Measurements from ENCODE around the gene UTP3.
"Not testable (repeated sequence)": the region's sequence is repeated elsewhere in the genome, so short reads cannot be mapped to it uniquely, and the experiment has no call there.

UTP3 gene

DNA sequence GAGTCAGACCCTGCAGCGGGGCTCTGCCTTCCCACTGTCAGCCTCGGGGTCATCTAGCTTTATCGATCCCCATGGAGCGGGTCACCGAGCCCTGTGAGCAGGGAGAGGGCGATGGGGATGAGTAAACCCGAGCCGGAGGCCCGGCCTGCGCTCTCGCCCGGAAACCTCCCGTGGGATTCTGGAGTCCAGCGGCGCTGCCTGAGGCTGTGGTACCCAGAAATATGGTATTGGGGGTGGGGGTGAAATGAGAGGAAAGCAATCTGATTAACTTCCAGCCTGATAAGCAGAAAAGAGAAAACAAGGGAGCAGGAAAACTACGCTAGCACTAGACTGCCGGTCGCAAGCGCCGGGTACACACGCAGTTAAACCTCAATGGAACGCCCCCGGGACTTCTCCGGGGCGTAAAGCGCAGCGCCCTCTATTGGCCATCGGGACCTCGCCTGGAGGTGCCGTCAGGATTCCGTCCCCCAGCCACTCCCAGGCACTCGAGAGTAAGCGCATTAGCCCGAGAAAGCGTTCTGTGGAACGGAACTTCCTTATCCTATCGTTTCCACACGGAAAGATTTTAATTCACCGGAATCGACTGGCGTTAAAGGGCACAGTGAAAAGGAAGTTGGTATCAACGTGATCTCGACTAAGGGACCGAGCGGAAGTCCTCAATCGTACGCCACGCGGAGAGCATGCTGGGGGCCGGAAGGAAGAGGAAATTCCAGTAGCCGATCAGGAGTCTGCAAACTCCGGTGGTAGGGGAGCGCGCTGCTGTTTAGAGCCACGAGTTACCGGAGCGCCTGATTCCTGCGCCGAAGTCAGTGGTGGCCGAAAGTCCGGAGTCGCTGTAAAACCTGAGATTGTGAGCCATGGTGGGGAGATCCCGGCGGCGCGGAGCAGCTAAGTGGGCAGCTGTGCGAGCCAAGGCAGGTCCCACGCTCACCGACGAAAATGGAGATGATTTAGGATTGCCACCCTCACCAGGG is at the start of gene UTP3:
TSS of gene UTP3 (plus strand) at position 712 of the 974 bp plus-strand sequence. CDS start at position 858, 146 bp downstream.
- DNase-seq (ENCODE audit: low read depth in 2 of 2), result peak; percentile 99

DNA sequence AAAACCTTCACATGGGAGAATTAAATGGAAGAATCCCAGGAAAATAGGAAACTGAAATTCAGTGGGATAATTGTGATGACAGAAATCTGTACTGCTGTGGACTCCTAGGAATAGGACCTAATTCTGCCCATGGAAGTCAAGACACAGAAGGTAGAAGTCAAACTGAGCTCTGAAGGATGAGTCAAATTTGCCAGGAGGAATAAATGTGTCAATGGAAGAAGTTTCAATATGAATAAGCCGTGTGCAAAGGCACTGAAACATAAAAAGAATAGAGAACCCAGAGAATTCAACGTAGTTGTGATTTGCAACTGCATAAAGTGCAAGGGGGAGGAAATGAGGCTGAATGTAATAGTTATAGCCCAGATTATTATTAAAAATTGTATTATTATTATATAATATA is 48.1 kb upstream of the UTP3 start:
- DNase-seq (ENCODE audit: low read depth in 2 of 2), result no peak

GRCh38 chr4:70650741-70651140 is 37.6 kb upstream of the UTP3 start:
- not testable (repeated sequence) for DNase-seq (ENCODE audit: low read depth in 2 of 2)

DNA sequence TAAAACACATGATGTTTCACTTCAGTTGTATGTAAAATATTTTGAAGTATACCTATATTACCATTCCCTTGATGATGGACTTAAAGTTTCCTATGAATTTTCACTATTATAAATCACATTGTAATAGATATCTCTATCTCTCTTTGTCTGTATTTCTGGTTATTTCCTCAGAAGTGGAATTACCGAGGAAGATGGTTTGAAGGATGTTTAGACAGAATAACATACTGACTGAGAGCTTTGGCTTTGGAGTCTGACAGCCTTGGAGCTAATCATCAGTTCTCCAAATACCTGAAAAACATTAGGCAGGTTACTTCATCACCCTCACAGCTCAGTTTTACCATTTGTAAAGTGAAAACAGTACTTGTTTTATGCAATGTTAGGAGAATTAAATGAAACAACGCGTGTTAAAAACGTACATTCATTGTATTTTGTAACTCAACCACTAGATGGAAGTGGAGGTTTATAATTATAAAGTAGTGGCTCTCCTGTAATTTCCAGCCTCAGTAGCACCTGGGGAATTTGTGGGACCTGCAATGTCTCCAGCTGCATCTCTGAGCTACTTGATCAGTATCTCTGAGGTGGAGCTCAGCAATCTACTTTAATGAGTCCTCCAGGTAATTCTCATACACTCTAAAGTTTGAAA is 36.3 kb upstream of the UTP3 start:
- no peak for DNase-seq (ENCODE audit: low read depth in 2 of 2)

DNA sequence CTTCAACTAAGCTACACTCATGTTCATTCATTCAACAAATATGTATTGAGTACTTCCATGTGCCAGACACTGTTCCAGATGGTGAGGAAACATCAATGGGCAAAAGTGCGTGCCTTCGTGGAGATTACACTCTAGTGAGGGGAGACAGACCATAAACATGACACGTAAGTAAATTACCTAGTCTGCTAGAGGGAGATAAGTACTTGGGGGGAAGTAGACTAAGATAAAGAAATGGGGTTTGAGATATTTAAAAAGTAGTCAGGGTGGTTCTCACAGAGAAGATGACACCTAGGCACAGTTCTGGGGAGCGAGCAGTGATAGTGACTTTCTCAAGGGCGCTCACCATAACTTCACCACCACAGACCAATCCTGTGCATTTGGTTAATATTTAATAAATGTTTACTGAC is 33.7 kb upstream of the UTP3 start:
- DNase-seq (ENCODE audit: low read depth in 2 of 2), result no peak

DNA sequence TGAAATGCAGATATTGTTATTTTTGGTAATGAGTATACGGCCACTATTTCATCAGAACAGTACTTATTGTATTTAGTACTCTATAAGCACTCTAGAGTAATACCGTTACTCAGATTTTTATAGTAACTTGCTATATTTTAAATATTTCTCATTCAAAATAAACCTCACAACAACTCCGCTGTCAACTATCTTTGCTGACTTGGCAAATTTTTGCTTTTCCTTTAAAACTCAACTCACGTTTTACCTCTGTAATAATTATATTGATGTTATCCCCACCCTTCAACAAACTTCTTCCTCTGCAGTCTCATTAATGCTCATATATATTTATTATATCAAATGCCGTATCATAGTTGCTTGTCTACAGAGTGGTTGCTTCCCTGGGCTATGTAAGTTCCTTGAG is 31.0 kb upstream of the UTP3 start:
- DNase-seq (ENCODE audit: low read depth in 2 of 2), result no peak

GRCh38 chr4:70658418-70658817 is 29.9 kb upstream of the UTP3 start:
- no peak for DNase-seq (ENCODE audit: low read depth in 2 of 2)

GRCh38 chr4:70660106-70660505 is 28.2 kb upstream of the UTP3 start:
- no peak for DNase-seq (ENCODE audit: low read depth in 2 of 2)

DNA sequence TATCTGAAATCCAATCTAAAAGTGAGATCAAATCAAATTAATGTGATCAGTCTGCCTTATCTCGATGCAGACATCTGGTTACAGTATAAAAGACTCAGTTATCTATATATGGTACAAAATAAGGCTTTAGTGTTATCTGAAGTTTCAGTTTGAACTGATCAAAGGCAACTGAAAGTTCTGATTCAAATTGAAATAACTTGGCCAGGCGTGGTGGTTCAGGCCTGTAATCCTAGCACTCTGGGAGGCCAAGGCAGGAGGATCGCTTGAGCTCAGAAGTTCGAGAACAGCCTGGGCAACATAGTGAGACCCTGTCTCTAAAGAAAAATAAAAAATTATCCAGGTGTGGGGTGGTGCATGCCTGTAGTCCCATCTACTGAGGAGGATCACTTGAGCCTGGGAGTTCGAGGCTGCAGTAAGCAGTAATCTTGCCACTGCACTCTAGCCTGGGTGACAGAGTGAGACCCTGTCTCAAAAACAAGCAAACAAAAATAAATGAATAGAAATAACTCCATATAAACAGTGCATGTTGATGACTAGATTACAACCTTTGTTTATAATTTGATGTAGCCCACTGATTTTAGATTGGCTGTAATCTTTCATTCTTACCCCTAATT is 26.9 kb upstream of the UTP3 start:
- DNase-seq (ENCODE audit: low read depth in 2 of 2), result not testable (repeated sequence)

DNA sequence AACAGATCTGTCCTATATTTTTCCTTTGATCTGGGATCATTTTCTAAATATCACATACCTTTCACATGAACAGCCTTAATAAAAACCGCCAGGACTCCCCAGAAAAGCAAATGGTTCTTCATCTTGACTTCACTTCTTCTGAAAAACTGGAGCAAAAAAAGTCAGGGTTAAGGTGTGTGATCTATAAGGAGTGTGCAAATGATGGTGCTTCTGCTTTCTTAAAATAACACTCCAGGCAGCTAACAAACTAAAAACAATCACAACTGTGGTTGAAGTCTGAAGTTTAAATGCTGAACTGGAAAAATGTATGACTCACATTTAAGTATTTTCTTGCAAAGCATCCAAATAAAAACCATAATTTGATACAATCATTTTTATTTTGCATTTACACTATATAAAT is 22.0 kb upstream of the UTP3 start, which contains the start of gene JCHAIN:
TSS of gene JCHAIN (minus strand) at position 140 of the 400 bp plus-strand sequence. CDS start at position 122, 18 bp downstream.
- no peak for DNase-seq (ENCODE audit: low read depth in 2 of 2)

GRCh38 chr4:70667740-70668535 is 20.4 kb upstream of the UTP3 start:
- no peak for DNase-seq (ENCODE audit: low read depth in 2 of 2)

DNA sequence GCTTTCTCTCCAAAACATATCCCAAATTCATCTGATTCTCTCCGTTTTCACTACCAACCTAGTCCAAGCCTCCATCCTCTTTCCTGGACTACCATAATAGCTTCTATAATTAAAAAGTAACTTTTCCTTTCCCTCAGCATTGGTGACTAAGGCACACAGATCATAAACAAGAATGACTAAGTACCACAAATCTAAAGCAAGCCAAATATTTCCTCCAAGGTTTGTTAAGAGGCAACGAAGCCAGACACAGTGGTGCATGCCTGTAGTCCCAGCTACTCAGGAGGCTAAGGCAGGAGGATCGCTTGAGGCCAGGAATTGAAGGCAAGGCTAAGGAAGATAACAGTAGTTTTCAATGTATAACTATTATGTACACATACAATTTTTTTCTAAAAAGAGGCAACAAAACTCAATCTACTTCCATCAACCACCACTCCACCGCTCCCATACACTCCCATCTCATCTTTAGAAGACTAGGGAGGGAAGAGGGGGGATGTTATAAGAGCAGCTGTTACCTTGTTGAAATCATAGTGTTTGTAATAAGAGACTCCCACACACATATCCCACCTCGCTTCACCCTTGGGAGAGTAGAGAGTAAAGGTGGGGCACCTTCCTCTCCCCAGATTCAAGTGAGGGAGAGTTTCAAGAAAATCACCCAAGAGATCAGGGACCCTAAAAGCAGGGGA is 17.9 kb upstream of the UTP3 start:
- DNase-seq (ENCODE audit: low read depth in 2 of 2), result no peak

- no peak for DNase-seq (ENCODE audit: low read depth in 2 of 2)
These were observed 17.2 kb upstream of the UTP3 start for GRCh38 chr4:70671091-70671490.

DNA sequence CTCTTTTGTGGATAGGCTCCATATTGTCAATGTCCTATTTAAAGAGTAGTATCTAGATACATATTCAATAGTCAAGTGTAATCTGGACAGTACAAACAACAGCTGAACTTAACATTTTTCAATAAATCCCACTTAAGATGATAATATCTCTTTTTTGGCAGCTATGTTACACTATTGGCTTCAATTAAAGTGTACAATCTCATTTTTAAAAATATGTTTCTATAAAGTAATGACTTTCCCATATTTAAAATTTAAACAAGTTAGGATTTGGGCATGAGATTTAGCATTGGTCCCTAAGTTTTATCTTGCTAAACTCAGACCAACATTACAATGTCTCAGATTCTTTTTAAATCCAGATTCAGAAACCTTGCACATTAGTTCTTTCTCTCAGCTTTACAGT is 14.1 kb upstream of the UTP3 start:
- no peak for DNase-seq (ENCODE audit: low read depth in 2 of 2)

DNA sequence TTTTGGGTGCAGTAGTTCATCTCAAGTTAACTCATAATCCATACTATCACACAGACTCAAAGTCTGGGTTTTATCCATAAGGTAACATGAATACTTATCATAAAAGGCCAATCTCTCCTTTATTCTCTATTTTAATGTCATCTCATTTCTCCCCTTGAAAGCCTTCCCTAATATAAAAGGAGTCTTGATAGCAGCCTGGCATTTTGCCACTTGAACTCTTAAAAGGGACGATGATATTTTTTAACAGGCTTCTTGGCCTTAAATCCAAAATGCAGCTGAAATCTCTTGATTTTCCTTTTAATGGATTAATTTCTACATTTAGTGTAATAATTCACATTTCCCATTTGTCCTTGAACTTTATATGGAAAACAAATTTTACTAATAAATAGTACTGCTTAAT is 13.6 kb upstream of the UTP3 start:
- no peak for DNase-seq (ENCODE audit: low read depth in 2 of 2)

DNA sequence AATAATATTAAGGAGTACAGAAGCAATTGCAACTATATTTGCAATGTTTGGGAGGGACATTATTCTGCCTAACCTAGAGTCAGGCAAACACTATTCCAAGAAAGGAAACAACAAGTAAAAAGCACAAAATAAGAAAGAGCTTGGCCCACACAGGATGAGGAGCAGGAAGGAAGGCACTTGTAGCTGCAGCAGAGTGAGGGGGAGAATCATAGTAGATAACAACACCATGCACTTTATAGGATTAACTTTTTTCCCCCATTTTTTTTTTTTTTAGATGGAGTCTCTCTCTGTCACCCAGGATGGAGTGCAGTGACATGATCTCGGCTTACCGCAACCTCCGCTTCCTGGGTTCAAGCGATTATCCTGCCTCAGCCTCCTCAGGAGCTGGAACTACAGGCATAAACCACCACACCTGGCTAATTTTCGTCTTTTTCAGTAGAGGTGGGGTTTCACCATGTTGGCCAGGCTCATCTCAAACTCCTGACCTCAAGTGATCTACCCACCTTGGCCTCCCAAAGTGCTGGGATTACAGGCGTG is 11.7 kb upstream of the UTP3 start:
- DNase-seq (ENCODE audit: low read depth in 2 of 2), result no peak

DNA sequence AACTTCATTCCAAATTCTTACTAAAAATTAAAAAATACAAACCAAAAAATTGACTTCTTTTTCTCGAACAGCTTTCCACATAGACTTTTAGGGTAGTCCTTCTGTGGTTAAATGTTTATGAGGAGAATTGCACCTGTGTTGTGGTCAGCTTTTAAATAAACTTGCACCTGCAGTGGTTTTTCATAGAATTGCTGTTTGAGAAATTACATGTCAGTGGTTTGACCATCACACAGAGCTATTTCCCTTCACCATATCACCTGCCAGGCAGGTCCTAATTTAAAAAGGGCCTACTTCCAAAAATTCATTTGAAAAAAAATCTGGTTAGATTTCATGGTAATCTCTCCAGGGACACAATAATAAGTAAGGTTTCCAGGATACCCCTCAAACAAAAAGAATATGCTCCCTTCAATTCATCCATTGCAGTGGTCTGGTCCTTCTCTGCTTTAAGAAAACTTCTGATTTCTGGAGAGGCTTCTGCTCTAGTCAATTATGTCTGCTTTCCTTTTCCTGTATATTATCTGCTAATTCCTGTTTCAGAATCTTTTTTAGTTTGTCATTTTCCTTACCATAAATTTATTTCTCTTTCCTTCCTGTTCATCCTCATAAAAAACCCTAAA is 9.8 kb upstream of the UTP3 start:
- DNase-seq (ENCODE audit: low read depth in 2 of 2), result no peak

DNA sequence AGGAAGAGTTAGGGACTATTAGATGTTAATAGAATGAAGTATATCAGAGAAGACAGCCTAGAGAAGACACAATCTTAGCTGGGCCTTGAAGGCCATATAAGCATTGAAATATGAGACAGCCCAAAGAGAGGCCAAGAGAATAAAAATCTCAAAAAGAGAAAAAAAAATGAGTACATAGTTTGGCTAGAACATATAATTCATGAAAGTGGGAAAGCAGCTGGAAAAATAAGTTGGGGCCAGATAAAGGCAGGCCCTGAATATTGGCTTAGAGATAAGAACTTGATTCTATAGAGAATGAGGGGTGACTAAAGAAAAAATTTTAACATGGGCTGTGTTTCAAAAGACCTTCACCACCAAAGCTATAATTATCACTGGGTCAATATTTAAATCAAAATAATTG is 7.4 kb upstream of the UTP3 start:
- DNase-seq (ENCODE audit: low read depth in 2 of 2), result no peak

GRCh38 chr4:70681704-70682103 is 6.6 kb upstream of the UTP3 start:
- no peak for DNase-seq (ENCODE audit: low read depth in 2 of 2)

- not testable (repeated sequence) for DNase-seq (ENCODE audit: low read depth in 2 of 2)
These were observed 6.2 kb upstream of the UTP3 start for GRCh38 chr4:70682142-70682541.
